HG03460 (cell line): Measurements from ENCODE around the gene MAGEB2.
A peak's percentile ranks its signal among the peaks of the same experiment; 100 is the strongest.
"Not testable (repeated sequence)": the region's sequence is repeated elsewhere in the genome, so short reads cannot be mapped to it uniquely, and the experiment has no call there.

ENCODE experiments used
- ATAC-seq: cut with Tn5 transposase; IDR thresholded peaks from one replicate; pipeline ENCODE4 v1.9.1; 2021; ENCODE audit not compliant: unreplicated experiment

The MAGEB2 gene

DNA sequence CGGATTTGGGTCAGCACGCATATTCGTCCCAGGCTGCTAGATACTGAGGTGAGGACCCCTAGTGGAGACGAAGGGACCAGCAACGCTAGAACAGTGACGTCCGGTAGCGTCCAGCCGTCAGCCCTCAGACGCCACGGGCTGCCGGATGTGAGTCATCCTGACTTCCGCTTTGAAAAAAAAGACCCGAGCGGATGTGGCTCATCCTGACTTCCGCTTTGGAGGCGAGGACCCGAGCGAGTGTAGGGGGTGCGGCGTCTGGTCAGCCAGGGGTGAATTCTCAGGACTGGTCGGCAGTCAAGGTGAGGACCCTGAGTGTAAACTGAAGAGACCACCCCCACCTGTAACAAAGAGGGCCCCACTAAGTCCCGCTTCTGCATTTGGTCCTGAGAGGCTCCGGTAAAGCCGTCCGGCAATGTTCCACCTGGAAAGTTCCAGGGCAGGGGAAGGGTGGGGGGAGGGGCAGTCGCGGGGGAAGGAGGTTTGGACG lies at the start of gene MAGEB2:
Gene MAGEB2 (plus strand): TSS at position 207 of the 487 bp plus-strand sequence. CDS start 3,018 bp downstream, outside the sequence.
- no peak for ATAC-seq

DNA sequence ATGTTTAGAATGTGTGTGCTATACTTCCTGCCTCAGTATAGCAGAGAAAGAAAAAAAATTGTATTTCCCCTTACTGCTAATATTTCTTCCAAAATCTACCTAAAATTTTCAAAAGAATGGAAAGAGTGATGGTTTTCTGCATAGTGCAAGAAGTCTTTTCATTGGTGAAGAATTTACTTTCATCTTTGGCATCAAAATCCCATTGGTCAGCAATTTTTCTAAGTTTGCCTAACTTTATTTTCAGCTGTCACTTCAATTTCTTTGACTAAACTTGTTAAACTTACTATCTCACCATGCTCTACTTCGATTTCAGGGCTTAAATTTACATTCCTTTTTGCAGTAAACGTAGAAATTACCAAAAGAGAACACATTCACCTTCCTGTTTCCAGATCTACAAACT lies 44.5 kb upstream of the MAGEB2 start:
- no peak for ATAC-seq

DNA sequence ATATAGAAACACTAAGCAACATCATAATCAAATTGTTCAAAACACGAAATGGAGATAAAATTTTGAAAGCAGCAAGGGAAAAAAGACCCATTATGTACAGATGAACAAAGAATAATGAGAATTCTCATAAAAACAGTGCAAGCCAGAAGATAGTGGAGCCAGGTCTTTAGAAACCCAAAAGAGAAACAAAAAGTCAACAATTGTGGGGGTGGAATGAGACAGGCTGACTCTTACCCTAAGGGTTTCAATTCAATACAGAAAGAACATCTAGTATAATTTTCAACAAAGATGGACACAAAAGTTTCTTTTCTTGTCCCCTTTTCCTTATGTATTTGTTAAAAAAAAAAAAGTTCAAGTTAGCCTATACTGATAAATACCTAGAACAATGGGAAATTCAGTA lies 34.0 kb upstream of the MAGEB2 start:
- no peak for ATAC-seq

DNA sequence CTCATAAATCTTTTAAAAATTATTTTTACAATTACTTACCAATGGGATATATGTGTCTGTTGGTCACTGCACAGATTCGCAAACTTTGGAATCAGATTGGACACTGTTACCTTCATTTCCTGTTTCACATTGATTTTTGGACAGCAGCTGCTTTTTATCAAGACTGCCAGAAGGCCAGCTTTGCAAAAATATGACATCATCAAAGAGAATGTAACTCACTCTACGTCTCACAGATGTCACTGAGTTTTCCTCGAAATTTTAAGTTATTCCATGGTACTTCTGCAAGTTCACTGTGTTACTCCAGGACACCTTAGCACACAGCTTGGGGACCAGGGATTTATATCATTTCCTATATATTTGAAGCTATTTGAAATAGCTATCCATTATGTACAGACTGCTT lies 31.8 kb upstream of the MAGEB2 start:
- ATAC-seq = no peak

DNA sequence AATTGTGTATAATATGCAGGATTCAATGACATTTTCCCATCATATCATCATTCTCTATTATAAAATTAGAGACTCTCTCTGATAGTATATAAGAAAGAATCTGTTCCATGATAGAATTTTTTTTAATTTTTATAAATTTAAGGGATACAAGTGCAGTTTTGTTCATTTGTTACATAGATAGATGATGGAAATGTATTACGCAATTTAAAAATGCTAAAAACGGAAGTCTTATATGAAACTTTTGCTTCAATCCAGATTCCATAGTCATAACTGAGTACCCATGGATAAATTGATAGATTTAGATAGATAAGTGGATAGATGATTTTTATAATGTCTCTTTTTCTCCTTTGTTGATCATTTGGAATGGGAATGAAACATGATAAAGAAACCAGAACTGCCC lies 24.9 kb upstream of the MAGEB2 start:
- ATAC-seq = no peak

DNA sequence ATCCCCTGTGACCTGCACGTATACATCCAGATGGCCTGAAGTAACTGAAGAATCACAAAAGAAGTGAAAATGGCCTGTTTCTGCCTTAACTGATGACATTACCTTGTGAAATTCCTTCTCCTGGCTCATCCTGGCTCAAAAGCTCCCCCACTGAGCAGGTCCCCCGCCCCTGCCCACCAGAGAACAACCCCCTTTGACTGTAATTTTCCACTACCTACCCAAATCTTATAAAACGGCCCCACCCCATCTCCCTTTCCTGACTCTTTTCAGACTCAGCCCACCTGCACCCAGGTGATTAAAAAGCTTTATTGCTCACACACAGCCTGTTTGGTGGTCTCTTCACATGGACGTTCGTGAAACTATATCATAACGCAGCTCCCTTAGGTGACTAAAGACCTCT lies 21.5 kb upstream of the MAGEB2 start:
- ATAC-seq = not testable (repeated sequence)

DNA sequence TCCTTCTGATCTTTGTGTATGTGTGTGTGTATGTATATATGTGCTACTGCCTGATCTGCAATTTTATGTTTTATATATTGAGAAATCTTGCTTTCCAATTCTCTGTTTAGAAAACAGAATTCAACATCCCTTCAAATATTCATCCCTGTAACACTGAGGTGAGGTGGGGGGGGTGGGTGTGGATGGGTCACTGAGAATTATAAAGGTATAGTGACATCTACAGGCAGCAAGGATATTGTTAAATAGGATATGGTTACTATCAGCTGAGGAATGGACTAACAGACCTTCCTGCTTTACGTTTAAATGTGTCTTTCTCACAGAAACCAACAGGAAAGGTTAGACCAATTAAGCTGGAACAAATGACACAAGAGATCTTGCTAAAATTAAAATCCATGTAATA lies 19.0 kb upstream of the MAGEB2 start:
- ATAC-seq = no peak

GRCh38 chrX:30212172-30212571 lies 3.2 kb upstream of the MAGEB2 start:
- no peak for ATAC-seq

- ATAC-seq = no peak
These were observed 2.1 kb downstream of the MAGEB2 start for GRCh38 chrX:30217465-30217864.

DNA sequence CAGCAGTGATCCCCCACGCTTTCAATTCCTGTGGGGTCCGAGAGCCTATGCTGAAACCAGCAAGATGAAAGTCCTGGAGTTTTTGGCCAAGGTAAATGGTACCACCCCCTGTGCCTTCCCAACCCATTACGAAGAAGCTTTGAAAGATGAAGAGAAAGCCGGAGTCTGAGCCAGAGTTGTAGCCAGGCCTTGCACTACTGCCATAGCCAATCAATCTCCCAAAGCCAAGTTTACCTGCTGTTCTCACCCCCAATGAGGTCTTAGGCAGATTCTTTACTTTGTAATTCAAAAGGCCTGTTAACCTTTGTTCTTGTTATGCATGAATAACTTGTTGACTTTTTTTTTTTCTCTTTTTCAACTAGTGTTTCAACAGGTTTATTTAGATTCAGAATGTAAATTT lies 4.0 kb downstream of the MAGEB2 start:
- ATAC-seq = no peak

- no peak for ATAC-seq
These were observed 5.3 kb downstream of the MAGEB2 start for GRCh38 chrX:30220661-30221060.

DNA sequence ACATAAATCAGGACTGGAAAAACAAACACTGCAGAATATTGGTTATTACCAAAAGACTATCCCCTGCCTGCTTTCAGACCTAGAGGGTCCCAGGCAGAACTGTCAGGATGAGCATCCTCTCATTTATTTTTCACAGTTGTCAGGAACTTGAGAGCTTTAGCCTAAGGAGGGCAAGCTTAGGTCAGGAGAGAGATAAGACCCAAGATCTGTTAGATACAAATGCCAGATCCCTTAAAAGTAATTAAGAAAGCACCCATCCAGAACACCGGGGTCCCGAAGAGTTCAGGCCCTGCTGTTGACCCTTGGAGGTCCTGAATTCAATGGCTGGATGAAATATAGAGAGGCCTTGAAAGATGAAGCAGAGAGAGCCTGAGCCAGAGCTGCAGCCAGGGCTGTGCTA lies 9.2 kb downstream of the MAGEB2 start:
- ATAC-seq = no peak

DNA sequence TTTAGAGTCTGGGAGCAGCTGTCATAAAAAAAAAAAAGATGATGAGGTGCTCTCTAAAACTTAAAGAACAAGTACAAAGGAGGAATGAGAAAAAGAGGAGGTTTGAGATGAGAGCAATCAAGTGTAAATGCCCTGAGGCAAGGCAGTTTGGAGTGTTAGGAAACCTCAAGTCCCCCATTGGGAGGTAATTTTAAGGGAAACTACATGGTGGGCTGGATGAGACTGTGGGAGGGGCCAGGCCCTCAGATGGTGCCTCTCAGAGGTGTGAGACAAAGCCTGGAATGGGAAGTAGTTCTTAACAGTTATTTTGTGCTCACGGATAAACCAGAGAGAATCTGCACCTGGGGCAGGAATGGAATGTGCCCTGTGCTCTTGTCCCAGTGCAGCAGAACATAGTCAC lies 13.2 kb downstream of the MAGEB2 start:
- no peak for ATAC-seq

DNA sequence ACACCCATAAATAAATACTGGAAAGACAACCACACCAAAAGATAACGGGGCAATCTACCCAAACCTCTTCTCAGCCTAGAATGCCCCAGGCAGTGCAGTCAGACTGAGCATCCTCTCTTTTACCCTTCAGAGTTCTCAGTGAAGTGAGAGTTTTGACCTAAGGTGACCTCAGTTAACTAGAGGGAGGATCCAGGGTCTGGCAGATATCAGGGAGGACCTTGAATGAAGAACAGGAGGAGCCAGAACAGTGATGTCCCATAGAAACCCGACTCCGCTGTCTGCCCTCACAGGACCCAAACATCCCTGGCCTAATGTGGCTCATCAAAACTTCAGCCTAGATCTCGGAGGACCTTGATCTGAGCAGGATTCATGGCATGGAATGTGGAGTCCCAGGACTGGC lies 15.0 kb downstream of the MAGEB2 start, which contains the start of gene MAGEB3:
Gene MAGEB3 (plus strand): TSS at position 263 of the 400 bp plus-strand sequence. CDS start 5,268 bp downstream, outside the sequence.
- ATAC-seq = no peak

GRCh38 chrX:30241724-30242415 lies 26.5 kb downstream of the MAGEB2 start, which contains the start of gene MAGEB4:
Gene MAGEB4 (plus strand): TSS chrX:30242000. CDS start chrX:30242136, 136 bp downstream.
- peak; percentile 54 for ATAC-seq

- ATAC-seq = no peak
These were observed 31.6 kb downstream of the MAGEB2 start, which contains the start of gene MAGEB1 for GRCh38 chrX:30246769-30247489. Gene MAGEB1 (plus strand): TSS chrX:30247146. CDS start chrX:30250494, 3,348 bp downstream.

DNA sequence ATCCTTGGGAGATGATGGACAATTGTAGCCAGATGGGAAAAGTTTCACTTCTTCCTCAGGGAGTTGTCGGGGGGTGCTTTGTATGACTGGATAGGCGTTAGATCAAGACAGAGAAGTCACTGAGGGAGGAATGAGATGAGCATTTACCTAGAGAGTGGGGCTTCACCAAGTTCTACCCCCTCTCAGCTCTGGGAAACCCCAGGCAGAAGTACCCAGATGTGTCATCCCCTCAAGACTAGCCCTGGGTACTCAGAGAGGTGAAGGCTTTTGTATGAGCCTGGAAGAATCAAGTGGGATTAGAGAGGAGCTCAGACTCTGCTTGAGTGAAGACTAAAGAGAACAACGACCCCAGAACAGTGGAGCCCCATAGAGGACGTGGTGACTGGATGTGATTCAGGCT lies 33.5 kb downstream of the MAGEB2 start:
- peak; percentile 63 for ATAC-seq

DNA sequence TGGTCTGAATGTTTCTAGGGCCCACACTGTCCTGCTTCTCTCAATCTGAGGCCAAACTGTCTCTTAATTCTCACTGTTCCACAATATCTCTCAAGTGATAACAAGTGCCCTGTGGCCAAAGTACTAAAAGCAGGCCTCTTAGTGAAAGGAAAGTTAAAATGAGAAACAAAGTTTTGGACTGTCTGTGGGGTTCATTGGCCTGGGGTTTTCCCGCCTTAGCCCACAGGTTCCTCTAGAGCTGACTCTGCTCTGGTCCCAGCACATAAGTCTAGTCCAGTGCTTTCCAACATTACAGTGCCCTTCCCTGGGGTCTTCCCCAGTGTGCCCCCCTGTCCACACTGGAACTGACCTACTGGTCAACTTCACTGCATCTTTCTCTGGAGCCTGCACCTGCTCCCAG lies 37.9 kb downstream of the MAGEB2 start:
- no peak for ATAC-seq

DNA sequence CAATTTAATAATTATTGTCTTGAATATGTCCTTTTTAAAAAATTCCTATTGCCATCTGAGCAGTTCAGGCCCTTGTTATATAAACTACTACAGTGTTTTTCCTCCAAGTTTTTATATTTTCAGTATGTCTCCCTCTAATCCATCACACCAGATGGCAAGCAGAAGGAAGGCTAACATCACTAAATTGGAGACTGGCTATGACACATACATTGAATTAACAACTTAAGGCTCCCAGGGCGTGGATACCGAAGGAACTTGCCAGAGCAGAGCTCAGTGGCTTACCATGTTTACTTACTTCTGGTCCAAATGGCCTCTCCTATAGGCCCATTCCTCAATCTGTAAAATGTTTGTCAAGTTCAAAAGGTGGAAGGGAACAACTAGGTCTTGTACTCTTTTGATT lies 44.6 kb downstream of the MAGEB2 start:
- no peak for ATAC-seq

GRCh38 chrX:30261012-30261411 lies 45.6 kb downstream of the MAGEB2 start:
- no peak for ATAC-seq

GRCh38 chrX:30262763-30263162 lies 47.4 kb downstream of the MAGEB2 start:
- no peak for ATAC-seq
